GM23248 (cell line): ENCODE data around the gene TNNT2.

ENCODE experiments used
- EZH2 ChIP-seq: fragments of 200-600 bp; sonication (generic); IDR thresholded peaks from 2 replicates; pipeline ENCODE4 v1.6.1; 2018; ENCODE audit warnings: antibody characterized with exemption, mild to moderate bottlenecking; ENCODE audit not compliant: insufficient read depth, poor library complexity, severe bottlenecking
- EZH2phosphoT487 ChIP-seq: fragments of 200-600 bp; sonication (generic); IDR thresholded peaks from 2 replicates; pipeline ENCODE4 v1.6.1; 2018; ENCODE audit warnings: antibody characterized with exemption, moderate library complexity, mild to moderate bottlenecking, low read depth; ENCODE audit not compliant: insufficient read depth

GRCh38 chr1:201348211-201348566 lies 29.3 kb downstream of the TNNT2 start:
- TF ChIP-seq EZH2phosphoT487 (no peak), EZH2 (no peak)
